ENCODE results near the gene OXCT1. TPM values are rescaled to one million over a fixed set of nuclear protein-coding genes. Genes with fewer than 3 reads are reported as not detected.

Gene OXCT1
- total and polyA plus RNA-seq, 2 of the 13 experiments (the other 11 are each of a cell fraction or from before 2014, with no cell fraction given), result 0.92 to 4.7 TPM

DNA sequence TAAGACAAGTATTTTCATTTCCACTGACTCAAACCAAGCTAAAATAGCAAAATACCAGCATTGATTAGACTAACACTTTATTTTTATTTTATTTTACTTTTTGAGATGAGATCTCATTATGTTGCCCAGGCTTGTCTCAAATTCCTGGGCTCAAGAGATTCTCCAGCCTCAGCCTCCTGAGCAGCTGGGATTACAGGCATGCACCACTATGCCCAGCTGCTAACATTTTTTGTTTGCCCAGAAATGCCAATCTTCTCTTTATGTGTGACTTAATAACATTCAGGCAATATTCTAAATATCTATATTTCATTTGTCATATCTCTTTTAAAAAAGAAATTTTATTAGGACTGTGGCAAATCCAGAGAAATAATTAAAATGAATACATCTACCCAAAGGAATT, 55.0 kb downstream of the OXCT1 start:
- no peak for ATAC-seq
- H3K4me1 ChIP-seq (ENCODE audit: insufficient read depth, low read length), result no peaks in the 10 kb centered on the region
- no peaks in the 10 kb centered on the region for H3K36me3 ChIP-seq (replicated peaks in 1 of 2; ENCODE audit: control insufficient read depth in 1 of 2, insufficient read depth in 2 of 2, low read length in 2 of 2)
- BruUV-seq (replicated peaks), result no TSS peak
- H3K4me2 ChIP-seq (ENCODE audit: low read depth, low read length), result no peak overlapping the region
- no peaks in the 10 kb centered on the region for H3K79me2 ChIP-seq (ENCODE audit: insufficient read depth, low read length)
- intact Hi-C loops (cut with micrococcal nuclease; ENCODE audit: unreplicated experiment), result no loop called here
- H4K20me1 ChIP-seq (ENCODE audit: insufficient read depth, low read length), result no peaks in the 10 kb centered on the region
- DNase-seq (ENCODE audit: low spot score), result no peak
- H3K27ac ChIP-seq (ENCODE audit: extremely low read length, insufficient read depth, low read length), result no peak overlapping the region
- no peaks in the 10 kb centered on the region for H3K9me3 ChIP-seq (ENCODE audit: low read length)
- FAIRE-seq, result no peak
- no peaks in the 10 kb centered on the region for H3K27me3 ChIP-seq (ENCODE audit: control insufficient read depth in 1 of 2, insufficient read depth in 2 of 2, low read length in 2 of 2)
- ChIA-PET POLR2A (no interaction called here), CTCF (ENCODE audit: low intra/inter-chr PET ratio, low total read pairs) (no interaction called here)
- H2AFZ ChIP-seq (ENCODE audit: low read length), result no peak overlapping the region
- H3K9ac ChIP-seq (ENCODE audit: insufficient read depth, low read depth, low read length), result no peak overlapping the region
- no peak overlapping the region for H3K4me3 ChIP-seq (replicated peaks in 1 of 3; ENCODE audit: insufficient read depth in 1 of 3, low read depth in 2 of 3, low read length in 3 of 3)
- in situ Hi-C loops (cut with HindIII; ENCODE audit: extremely low pct_ligation_motif_present, low pct_unique_long_range_greater_than_20kb), result no loop called here
- no peak for TF ChIP-seq POLR2AphosphoS2 (IDR thresholded peaks at IDR 0.05; ENCODE audit: low read depth, low read length)
- TF ChIP-seq KDM5A (IDR thresholded peaks at IDR 0.05; ENCODE audit: borderline replicate concordance, low read length), result no peak
- TF ChIP-seq ZNF678 (CRISPR knock-in tag; IDR thresholded peaks at IDR 0.05), result no peak
- TF ChIP-seq, protein P1, sequence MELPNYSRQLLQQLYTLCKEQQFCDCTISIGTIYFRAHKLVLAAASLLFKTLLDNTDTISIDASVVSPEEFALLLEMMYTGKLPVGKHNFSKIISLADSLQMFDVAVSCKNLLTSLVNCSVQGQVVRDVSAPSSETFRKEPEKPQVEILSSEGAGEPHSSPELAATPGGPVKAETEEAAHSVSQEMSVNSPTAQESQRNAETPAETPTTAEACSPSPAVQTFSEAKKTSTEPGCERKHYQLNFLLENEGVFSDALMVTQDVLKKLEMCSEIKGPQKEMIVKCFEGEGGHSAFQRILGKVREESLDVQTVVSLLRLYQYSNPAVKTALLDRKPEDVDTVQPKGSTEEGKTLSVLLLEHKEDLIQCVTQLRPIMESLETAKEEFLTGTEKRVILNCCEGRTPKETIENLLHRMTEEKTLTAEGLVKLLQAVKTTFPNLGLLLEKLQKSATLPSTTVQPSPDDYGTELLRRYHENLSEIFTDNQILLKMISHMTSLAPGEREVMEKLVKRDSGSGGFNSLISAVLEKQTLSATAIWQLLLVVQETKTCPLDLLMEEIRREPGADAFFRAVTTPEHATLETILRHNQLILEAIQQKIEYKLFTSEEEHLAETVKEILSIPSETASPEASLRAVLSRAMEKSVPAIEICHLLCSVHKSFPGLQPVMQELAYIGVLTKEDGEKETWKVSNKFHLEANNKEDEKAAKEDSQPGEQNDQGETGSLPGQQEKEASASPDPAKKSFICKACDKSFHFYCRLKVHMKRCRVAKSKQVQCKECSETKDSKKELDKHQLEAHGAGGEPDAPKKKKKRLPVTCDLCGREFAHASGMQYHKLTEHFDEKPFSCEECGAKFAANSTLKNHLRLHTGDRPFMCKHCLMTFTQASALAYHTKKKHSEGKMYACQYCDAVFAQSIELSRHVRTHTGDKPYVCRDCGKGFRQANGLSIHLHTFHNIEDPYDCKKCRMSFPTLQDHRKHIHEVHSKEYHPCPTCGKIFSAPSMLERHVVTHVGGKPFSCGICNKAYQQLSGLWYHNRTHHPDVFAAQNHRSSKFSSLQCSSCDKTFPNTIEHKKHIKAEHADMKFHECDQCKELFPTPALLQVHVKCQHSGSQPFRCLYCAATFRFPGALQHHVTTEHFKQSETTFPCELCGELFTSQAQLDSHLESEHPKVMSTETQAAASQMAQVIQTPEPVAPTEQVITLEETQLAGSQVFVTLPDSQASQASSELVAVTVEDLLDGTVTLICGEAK (IDR thresholded peaks at IDR 0.05), result no peak
- TF ChIP-seq, protein P1 (CRISPR knock-in tag; IDR thresholded peaks at IDR 0.05), result no peak
- no peak for TF ChIP-seq THAP11 (CRISPR knock-in tag; IDR thresholded peaks at IDR 0.05)
- TF ChIP-seq ZNF598 (CRISPR knock-in tag; IDR thresholded peaks at IDR 0.05; ENCODE audit: borderline replicate concordance), result no peak
- TF ChIP-seq, protein P2, sequence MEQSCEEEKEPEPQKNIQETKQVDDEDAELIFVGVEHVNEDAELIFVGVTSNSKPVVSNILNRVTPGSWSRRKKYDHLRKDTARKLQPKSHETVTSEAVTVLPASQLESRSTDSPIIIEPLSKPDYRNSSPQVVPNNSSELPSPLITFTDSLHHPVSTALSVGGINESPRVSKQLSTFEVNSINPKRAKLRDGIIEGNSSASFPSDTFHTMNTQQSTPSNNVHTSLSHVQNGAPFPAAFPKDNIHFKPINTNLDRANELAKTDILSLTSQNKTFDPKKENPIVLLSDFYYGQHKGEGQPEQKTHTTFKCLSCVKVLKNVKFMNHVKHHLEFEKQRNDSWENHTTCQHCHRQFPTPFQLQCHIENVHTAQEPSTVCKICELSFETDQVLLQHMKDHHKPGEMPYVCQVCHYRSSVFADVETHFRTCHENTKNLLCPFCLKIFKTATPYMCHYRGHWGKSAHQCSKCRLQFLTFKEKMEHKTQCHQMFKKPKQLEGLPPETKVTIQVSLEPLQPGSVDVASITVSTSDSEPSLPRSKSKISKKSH (CRISPR knock-in tag; IDR thresholded peaks at IDR 0.05; ENCODE audit: borderline replicate concordance), result no peak
- TF ChIP-seq, protein P3, sequence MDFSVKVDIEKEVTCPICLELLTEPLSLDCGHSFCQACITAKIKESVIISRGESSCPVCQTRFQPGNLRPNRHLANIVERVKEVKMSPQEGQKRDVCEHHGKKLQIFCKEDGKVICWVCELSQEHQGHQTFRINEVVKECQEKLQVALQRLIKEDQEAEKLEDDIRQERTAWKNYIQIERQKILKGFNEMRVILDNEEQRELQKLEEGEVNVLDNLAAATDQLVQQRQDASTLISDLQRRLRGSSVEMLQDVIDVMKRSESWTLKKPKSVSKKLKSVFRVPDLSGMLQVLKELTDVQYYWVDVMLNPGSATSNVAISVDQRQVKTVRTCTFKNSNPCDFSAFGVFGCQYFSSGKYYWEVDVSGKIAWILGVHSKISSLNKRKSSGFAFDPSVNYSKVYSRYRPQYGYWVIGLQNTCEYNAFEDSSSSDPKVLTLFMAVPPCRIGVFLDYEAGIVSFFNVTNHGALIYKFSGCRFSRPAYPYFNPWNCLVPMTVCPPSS (IDR thresholded peaks at IDR 0.05), result no peak
- no peak for TF ChIP-seq ZNF644 (CRISPR knock-in tag; IDR thresholded peaks at IDR 0.05; ENCODE audit: low read depth)
- no peak for TF ChIP-seq EEA1 (CRISPR knock-in tag; IDR thresholded peaks at IDR 0.05; ENCODE audit: borderline replicate concordance)
- no peak for TF ChIP-seq SOX5 (CRISPR knock-in tag; IDR thresholded peaks at IDR 0.05; ENCODE audit: borderline replicate concordance)
